22Rv1 (cell line): ENCODE measurements around the gene IL3.

Experiments
- ZFX ChIP-seq: fragments of 450-650 bp; IDR thresholded peaks from 2 replicates; pipeline ENCODE4 v1.6.1; 2017; ENCODE audit warnings: antibody characterized with exemption, borderline replicate concordance
- TF ChIP-seq, protein P1 (sequence below): fragments of 450-650 bp; IDR thresholded peaks from 2 replicates; pipeline ENCODE4 v1.5.1; 2017; ENCODE audit warnings: mild to moderate bottlenecking

DNA sequence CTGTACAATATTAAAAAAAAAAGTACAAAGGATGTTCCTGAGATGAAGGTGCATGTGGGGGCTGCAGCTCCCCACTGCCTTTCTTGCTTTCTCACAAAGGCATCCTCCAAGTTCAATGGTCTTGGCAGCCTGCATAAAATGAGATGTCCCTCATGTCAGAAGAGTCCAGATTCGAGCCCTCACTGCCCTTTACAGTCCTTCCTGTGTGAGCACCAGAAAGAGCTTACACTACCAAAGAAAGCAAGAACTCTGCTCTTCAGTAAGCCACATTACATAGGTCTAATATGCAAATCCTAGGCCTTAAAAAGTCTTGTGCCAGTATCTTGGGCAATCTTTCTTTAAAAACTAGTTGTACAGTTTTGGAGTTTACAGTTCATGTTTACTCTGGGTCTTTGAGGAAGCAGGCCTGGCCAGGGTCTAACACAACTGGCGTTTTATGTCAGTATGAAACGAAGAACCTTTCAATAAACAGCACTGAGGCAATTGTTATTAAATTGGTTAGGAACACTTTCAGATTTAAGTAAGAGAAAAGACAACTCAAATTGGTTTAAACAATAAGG lies 49.1 kb downstream of the IL3 start:
- TF ChIP-seq, protein P1, sequence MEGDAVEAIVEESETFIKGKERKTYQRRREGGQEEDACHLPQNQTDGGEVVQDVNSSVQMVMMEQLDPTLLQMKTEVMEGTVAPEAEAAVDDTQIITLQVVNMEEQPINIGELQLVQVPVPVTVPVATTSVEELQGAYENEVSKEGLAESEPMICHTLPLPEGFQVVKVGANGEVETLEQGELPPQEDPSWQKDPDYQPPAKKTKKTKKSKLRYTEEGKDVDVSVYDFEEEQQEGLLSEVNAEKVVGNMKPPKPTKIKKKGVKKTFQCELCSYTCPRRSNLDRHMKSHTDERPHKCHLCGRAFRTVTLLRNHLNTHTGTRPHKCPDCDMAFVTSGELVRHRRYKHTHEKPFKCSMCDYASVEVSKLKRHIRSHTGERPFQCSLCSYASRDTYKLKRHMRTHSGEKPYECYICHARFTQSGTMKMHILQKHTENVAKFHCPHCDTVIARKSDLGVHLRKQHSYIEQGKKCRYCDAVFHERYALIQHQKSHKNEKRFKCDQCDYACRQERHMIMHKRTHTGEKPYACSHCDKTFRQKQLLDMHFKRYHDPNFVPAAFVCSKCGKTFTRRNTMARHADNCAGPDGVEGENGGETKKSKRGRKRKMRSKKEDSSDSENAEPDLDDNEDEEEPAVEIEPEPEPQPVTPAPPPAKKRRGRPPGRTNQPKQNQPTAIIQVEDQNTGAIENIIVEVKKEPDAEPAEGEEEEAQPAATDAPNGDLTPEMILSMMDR = no peak
- TF ChIP-seq ZFX = no peak
